Dedifferentiated amniotic fluid mesenchymal stem cell (primary cell): Measurements from ENCODE around the gene GDF2.

Experiments
- DNase-seq: peaks from one replicate; pipeline ENCODE4 v3.0.0-alpha.2; 2016; ENCODE audit errors: extremely low spot score

GDF2 gene

GRCh38 chr10:47368431-47369180 is 46.4 kb downstream of the GDF2 start:
- no peak for DNase-seq

- no peak for DNase-seq
Observed at GRCh38 chr10:47369251-47369894, 47.1 kb downstream of the GDF2 start.

- no peak for DNase-seq
Observed at GRCh38 chr10:47370015-47370767, 47.9 kb downstream of the GDF2 start.

GRCh38 chr10:47370878-47371277 is 48.6 kb downstream of the GDF2 start:
- DNase-seq: no peak

GRCh38 chr10:47371629-47372485 is 49.6 kb downstream of the GDF2 start:
- DNase-seq: no peak

GRCh38 chr10:47372726-47373125 is 50.5 kb downstream of the GDF2 start:
- no peak for DNase-seq

- DNase-seq: peak; percentile 78
Observed at GRCh38 chr10:47374611-47375536, 52.6 kb downstream of the GDF2 start.

GRCh38 chr10:47376522-47377220 is 54.4 kb downstream of the GDF2 start:
- DNase-seq: no peak
